Glutamatergic neuron (in vitro differentiated cells): ENCODE data around the gene RPRM. TPM values are rescaled to one million over a fixed set of nuclear protein-coding genes. Genes with fewer than 3 reads are reported as not detected.

Experiments
- DNase-seq: peaks from one replicate; pipeline ENCODE4 v3.0.0; 2022
- H3K27ac Mint-ChIP-seq: one replicate; pipeline ENCODE4 v1.8.0; 2020; ENCODE audit warnings: mild to moderate bottlenecking, mixed read lengths, inconsistent platforms; ENCODE audit not compliant: unreplicated experiment
- H3K27me3 Mint-ChIP-seq: one replicate; pipeline ENCODE4 v1.8.0; 2020; ENCODE audit warnings: mild to moderate bottlenecking, moderate library complexity, mixed read lengths, inconsistent platforms; ENCODE audit not compliant: unreplicated experiment
- H3K36me3 Mint-ChIP-seq: one replicate; pipeline ENCODE4 v1.8.0; 2020; ENCODE audit warnings: mild to moderate bottlenecking, mixed read lengths, inconsistent platforms; ENCODE audit not compliant: unreplicated experiment
- H3K4me1 Mint-ChIP-seq: one replicate; pipeline ENCODE4 v1.8.0; 2020; ENCODE audit warnings: mild to moderate bottlenecking, low read depth, mixed read lengths, inconsistent platforms; ENCODE audit not compliant: unreplicated experiment
- H3K4me3 Mint-ChIP-seq: one replicate; pipeline ENCODE4 v1.8.0; 2020; ENCODE audit warnings: mild to moderate bottlenecking, mixed read lengths, inconsistent platforms; ENCODE audit not compliant: unreplicated experiment
- H3K9me3 Mint-ChIP-seq: one replicate; pipeline ENCODE4 v1.8.0; 2020; ENCODE audit warnings: mild to moderate bottlenecking, moderate library complexity, mixed read lengths, inconsistent platforms; ENCODE audit not compliant: unreplicated experiment
- CTCF ChIP-seq: fragments of 200-600 bp; sonication (generic); IDR thresholded peaks from one replicate; pipeline ENCODE4 v1.5.0; 2021; ENCODE audit not compliant: partially characterized antibody, unreplicated experiment
- total RNA-seq: library from RNA; stranded (reverse); fragmentation: NEBNext Ultra II Directional; extraction: Animal tissue kit (Norgen Biotek cat#: 25700); gene quantifications from one replicate; pipeline ENCODE4 v1.2.1, GENCODE V29; 2021; ENCODE audit not compliant: unreplicated experiment

RPRM gene
- total RNA-seq, 1 donor from 2014 or later = 95.9 TPM

GRCh38 chr2:153474876-153475435 lies 3.6 kb downstream of the RPRM start:
- no peak for TF ChIP-seq CTCF
- Mint-ChIP-seq H3K4me3 (peak overlapping the region; percentile 94), H3K9me3 (peaks cover 8% of the 10 kb centered on the region), H3K27ac (peak overlapping the region; percentile 97), H3K36me3 (no peaks in the 10 kb centered on the region), H3K4me1 (peaks cover 20% of the 10 kb centered on the region), H3K27me3 (peaks cover 14% of the 10 kb centered on the region)
- no peak for DNase-seq

- H3K27ac Mint-ChIP-seq = peak overlapping the region; percentile 97
- H3K4me1 Mint-ChIP-seq = peaks cover 21% of the 10 kb centered on the region
- no peaks in the 10 kb centered on the region for H3K36me3 Mint-ChIP-seq
These were observed 4.2 kb downstream of the RPRM start for GRCh38 chr2:153474407-153474806.

GRCh38 chr2:153470867-153471266 lies 7.7 kb downstream of the RPRM start:
- Mint-ChIP-seq H3K27ac (peak overlapping the region; percentile 82), H3K9me3 (peaks cover 1% of the 10 kb centered on the region), H3K4me3 (peak overlapping the region; percentile 77), H3K27me3 (peaks cover 4% of the 10 kb centered on the region), H3K4me1 (peaks cover 24% of the 10 kb centered on the region), H3K36me3 (no peaks in the 10 kb centered on the region)
- TF ChIP-seq CTCF = no peak
- no peak for DNase-seq

More at GRCh38 chr2:153474407-153474806, 4.2 kb downstream of the RPRM start:
- no peak for TF ChIP-seq CTCF
- Mint-ChIP-seq H3K4me3 (peak overlapping the region; percentile 94), H3K9me3 (peaks cover 8% of the 10 kb centered on the region), H3K27me3 (peaks cover 14% of the 10 kb centered on the region)
- DNase-seq = no peak

GRCh38 chr2:153464395-153464794 lies 14.2 kb downstream of the RPRM start:
- Mint-ChIP-seq H3K27me3 (no peaks in the 10 kb centered on the region), H3K4me3 (no peak overlapping the region), H3K9me3 (no peaks in the 10 kb centered on the region), H3K36me3 (no peaks in the 10 kb centered on the region), H3K27ac (no peak overlapping the region), H3K4me1 (peaks cover 9% of the 10 kb centered on the region)
- no peak for DNase-seq
- TF ChIP-seq CTCF = no peak

GRCh38 chr2:153462338-153462859 lies 16.2 kb downstream of the RPRM start:
- no peak for DNase-seq
- H3K9me3 Mint-ChIP-seq = no peaks in the 10 kb centered on the region
- H3K27me3 Mint-ChIP-seq = no peaks in the 10 kb centered on the region
- H3K4me3 Mint-ChIP-seq = no peak overlapping the region
- H3K27ac Mint-ChIP-seq = no peak overlapping the region
- H3K4me1 Mint-ChIP-seq = peaks cover 6% of the 10 kb centered on the region
- no peak for TF ChIP-seq CTCF
- no peaks in the 10 kb centered on the region for H3K36me3 Mint-ChIP-seq
